Adipocyte (in vitro differentiated cells): ENCODE results near the gene APBB1.

Experiments
- DNase-seq: peaks from one replicate; pipeline ENCODE4 v3.0.0-alpha.2; 2015; ENCODE audit warnings: low read depth
- H3K27me3 ChIP-seq: replicated peaks from 2 replicates; pipeline ENCODE4 v1.7.0; 2013; ENCODE audit warnings: mild to moderate bottlenecking, low read length, moderate library complexity; ENCODE audit not compliant: control insufficient read depth, insufficient read depth
- H3K36me3 ChIP-seq: 2 replicates; pipeline ENCODE4 v1.7.0; 2013; ENCODE audit warnings: low read length, mild to moderate bottlenecking, moderate library complexity; ENCODE audit not compliant: control insufficient read depth, insufficient read depth, severe bottlenecking
- H3K4me1 ChIP-seq: 2 replicates; pipeline ENCODE4 v1.7.0; 2013; ENCODE audit warnings: mild to moderate bottlenecking, low read length, moderate library complexity; ENCODE audit not compliant: control insufficient read depth, insufficient read depth
- H3K4me3 ChIP-seq: 2 replicates; pipeline ENCODE4 v1.7.0; 2013; ENCODE audit warnings: mild to moderate bottlenecking, low read length, moderate library complexity
- H3K9ac ChIP-seq: 2 replicates; pipeline ENCODE4 v1.7.0; 2013; ENCODE audit warnings: mild to moderate bottlenecking, low read length, moderate library complexity
- H3K9me3 ChIP-seq: 2 replicates; pipeline ENCODE4 v1.7.0; 2013; ENCODE audit warnings: mild to moderate bottlenecking, low read length, moderate library complexity; ENCODE audit not compliant: control insufficient read depth

APBB1 gene

DNA sequence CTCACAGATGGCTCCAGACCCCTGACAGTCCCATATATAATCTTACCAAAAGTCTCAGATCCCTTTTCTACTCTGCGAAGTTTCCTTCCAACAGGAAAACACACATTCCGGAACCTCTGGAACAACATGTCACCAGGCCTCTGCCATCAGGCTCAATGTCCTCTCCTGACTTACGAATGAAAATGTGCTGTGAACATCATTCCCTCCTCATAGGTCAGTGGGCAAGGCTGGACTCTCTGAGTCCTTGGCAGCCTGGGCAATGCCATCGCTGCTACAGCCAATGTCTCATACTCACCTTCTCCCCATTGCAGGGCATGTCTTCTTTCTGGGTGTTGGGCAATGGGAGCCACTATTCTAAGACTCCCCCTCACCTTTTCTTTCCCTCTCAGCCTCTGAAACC lies 23.5 kb upstream of the APBB1 start:
- no peaks in the 10 kb centered on the region for H3K36me3 ChIP-seq
- peaks cover 28% of the 10 kb centered on the region for H3K4me1 ChIP-seq
- no peaks in the 10 kb centered on the region for H3K9me3 ChIP-seq
- H3K9ac ChIP-seq = peak overlapping the region; percentile 29
- no peaks in the 10 kb centered on the region for H3K27me3 ChIP-seq
- DNase-seq = no peak
- no peak overlapping the region for H3K4me3 ChIP-seq

DNA sequence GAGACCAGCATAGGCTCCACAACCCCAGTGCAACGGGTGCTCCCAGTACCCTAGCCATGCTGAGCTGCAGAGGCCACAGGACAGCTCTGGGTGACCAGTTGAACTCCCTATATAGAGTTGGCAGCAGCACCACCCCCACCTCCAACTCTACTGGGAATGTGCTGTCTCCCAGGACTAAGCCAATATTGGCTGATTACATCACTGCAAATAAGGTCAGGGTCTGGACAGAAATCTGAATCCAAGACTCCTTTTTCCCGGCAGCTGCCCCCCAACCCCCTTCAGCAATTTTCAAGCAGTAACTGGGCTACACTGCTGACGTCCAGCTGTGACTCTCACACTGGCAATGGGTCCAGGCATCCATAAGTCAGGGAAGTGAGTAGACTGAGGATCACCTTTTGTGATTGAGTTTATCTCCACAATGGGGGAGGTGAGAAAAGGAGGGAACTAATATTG lies 22.0 kb upstream of the APBB1 start, which contains the start of gene HPX:
Gene HPX (minus strand): TSS at position 82 of the 453 bp plus-strand sequence. CDS start 24 bp downstream, at position 58.
- no peak for DNase-seq
- Histone ChIP-seq H3K9ac (peak within 1 kb of the TSS; percentile 12), H3K4me1 (peaks cover 28% of the 10 kb centered on the region), H3K4me3 (no peak within 1 kb of the TSS), H3K27me3 (no peaks in the 10 kb centered on the region), H3K9me3 (no peaks in the 10 kb centered on the region), H3K36me3 (no peaks in the 10 kb centered on the region)

DNA sequence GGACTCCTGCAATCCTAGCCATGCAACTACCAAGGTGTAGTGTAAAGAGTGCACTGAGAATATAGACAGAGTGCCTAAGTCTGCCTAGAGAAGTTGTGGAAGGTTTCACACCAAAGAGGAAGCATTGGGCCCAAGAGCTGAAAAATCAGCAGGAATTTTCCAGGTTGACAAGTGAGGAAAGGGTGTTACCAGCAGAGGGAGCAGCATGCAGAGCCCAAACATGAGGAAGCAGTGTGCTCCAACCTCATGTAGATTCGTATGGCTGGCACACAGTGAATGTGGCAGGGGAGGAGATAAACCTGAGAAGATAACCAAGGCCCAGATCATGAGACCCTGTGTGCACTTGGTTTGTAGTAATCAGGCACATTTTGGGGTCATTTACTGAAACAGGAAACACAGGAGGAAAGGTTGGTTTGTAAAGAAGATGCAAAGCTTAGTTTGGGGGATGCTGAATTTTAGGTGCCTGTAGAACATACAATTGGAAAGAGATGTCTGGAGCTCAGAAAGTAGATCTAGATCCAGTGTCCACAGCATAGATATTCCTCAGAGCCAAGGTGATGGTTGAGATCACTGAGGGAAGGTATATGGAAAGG lies 20.2 kb upstream of the APBB1 start:
- Histone ChIP-seq H3K9me3 (no peaks in the 10 kb centered on the region), H3K36me3 (no peaks in the 10 kb centered on the region), H3K9ac (no peak overlapping the region), H3K27me3 (no peaks in the 10 kb centered on the region), H3K4me3 (no peak overlapping the region), H3K4me1 (peaks cover 28% of the 10 kb centered on the region)
- peak; percentile 62 for DNase-seq

DNA sequence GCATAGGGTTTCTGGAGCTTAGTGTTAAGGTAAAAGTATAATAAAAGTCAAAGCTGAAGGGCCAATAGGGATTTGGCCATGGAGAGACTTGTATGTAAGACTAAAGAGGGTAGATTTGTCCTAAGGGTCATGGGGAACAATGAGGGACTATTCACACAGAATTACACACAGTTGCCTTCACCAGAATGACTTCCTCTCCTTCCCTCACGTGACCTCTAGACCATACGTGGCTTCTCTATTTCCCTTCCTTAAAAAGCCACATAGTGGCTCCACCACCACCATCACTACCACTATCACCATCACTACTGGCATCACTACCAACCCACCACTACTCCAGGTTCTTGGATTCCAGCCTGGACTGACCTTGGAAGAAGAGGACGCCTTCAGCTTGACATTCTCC lies 19.1 kb upstream of the APBB1 start:
- Histone ChIP-seq H3K9ac (no peak overlapping the region), H3K36me3 (no peaks in the 10 kb centered on the region), H3K4me1 (peaks cover 24% of the 10 kb centered on the region), H3K4me3 (no peak overlapping the region), H3K9me3 (no peaks in the 10 kb centered on the region), H3K27me3 (no peaks in the 10 kb centered on the region)
- DNase-seq = no peak

DNA sequence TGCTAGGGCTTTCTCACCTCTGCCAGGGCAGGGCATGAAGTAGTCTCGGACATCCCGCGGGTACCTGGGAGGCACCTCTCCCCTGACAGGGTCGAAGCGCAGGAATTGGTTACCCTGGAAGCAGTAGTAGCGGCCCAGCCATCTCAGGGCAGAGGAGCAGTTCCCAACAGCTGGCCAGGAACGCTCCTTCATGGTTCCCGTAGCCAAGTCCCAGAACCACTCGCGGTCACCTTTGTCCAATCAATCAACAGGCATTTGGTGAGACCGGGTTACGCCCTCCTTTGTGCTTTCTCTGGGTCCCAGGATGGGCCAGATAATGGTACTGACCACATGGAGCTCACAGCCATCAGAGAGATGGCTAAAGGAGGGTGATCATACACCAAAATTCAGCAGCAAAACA lies 18.5 kb upstream of the APBB1 start:
- no peak overlapping the region for H3K4me3 ChIP-seq
- H3K9ac ChIP-seq = no peak overlapping the region
- H3K4me1 ChIP-seq = peaks cover 19% of the 10 kb centered on the region
- no peaks in the 10 kb centered on the region for H3K36me3 ChIP-seq
- no peak for DNase-seq
- no peaks in the 10 kb centered on the region for H3K9me3 ChIP-seq
- H3K27me3 ChIP-seq = no peaks in the 10 kb centered on the region

DNA sequence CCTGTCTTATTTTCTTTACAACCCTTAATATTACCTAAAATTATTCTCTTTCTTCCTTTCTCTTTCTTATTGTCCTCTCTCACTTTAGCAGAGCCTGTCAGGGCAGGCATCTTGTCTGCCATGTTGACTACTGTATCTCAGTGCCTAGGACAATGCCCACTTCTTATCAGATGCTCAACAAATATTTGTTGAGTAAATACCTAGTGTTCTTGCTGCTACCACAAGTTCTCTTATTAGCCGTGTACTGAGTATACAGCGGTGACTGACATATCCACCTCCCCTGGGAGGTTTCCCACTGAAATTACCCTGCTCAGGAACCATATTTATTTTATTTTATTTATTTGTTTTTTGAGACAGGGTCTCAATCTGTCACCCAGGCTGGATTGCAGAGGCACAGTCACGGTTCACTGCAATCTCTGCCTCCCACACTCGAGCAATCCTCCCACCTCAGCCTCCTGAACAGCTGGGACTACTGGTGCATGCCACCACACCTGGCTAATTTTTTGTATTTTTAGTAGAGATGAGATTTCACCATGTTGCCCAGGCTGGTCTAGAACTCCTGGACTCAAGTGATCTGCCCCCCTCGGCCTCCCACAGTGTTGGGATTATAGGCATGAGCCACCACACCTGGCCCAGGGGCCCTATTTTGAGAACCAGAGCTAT lies 15.2 kb upstream of the APBB1 start:
- Histone ChIP-seq H3K4me3 (no peak overlapping the region), H3K4me1 (peaks cover 4% of the 10 kb centered on the region), H3K9ac (no peak overlapping the region), H3K9me3 (no peaks in the 10 kb centered on the region), H3K27me3 (no peaks in the 10 kb centered on the region), H3K36me3 (no peaks in the 10 kb centered on the region)
- no peak for DNase-seq

DNA sequence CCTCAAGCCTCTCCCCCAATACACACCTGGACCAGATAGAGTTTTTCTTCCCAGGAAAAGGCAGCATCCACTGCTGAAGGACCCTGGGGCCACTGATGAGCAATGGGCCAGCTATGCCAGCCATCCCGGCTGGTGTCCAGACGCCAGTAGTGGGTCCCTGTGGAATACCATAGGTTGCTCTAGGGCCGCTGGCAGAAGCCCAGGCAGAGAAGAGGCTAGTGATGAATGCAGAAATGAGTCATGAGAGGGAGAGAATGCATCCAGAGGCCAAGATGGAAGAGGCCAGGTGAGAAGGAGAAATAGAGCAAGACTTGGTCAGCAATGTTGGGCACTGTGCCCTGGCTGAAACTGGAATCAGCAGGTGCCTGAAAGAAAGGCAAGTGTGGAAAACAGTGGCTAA lies 13.0 kb upstream of the APBB1 start:
- Histone ChIP-seq H3K9ac (no peak overlapping the region), H3K36me3 (no peaks in the 10 kb centered on the region), H3K4me1 (peaks cover 4% of the 10 kb centered on the region), H3K4me3 (no peak overlapping the region), H3K9me3 (no peaks in the 10 kb centered on the region), H3K27me3 (no peaks in the 10 kb centered on the region)
- peak; percentile 39 for DNase-seq

DNA sequence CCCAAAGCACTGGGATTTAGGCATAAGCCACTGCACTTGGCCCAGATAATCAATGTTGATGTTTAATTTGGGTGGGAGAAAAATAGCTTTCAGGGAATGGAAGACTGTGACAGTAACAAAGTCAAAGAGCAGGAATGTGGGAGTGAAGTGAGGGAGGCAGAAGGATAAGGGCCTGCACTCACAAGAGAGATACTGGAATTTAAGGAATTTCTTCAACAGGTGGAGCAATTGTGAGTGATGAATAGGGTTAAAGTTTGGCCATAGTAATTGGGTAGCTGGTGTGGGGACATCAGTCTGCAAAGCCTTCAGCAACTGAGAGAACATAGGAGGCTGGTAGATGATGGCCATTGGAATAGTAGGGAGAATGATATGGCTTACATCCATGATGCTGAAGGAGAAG lies 8.6 kb upstream of the APBB1 start:
- Histone ChIP-seq H3K36me3 (no peaks in the 10 kb centered on the region), H3K27me3 (no peaks in the 10 kb centered on the region), H3K9me3 (no peaks in the 10 kb centered on the region), H3K4me1 (peaks cover 4% of the 10 kb centered on the region), H3K4me3 (no peak overlapping the region), H3K9ac (no peak overlapping the region)
- no peak for DNase-seq

DNA sequence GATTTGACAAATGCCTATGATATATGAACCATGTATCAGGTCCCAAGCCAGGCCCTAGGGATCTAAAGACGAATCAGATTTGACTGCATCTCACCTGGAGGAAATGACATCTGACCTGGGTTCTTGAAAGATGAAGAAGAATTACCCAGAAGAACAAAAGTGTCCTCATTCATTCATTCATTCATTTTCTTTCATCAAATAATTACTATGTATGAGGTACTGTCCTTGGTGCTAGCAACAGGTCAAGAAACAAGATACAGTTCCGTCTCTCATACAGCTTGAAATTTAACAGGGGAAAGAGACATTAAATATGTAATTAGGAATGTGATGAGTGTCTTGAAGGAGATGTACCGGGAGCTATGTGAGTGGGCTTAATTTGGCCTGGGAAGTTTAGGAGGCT lies 1.8 kb upstream of the APBB1 start:
- no peak overlapping the region for H3K9ac ChIP-seq
- H3K4me3 ChIP-seq = no peak overlapping the region
- peaks cover 13% of the 10 kb centered on the region for H3K4me1 ChIP-seq
- no peaks in the 10 kb centered on the region for H3K9me3 ChIP-seq
- no peaks in the 10 kb centered on the region for H3K27me3 ChIP-seq
- no peak for DNase-seq
- H3K36me3 ChIP-seq = no peaks in the 10 kb centered on the region

DNA sequence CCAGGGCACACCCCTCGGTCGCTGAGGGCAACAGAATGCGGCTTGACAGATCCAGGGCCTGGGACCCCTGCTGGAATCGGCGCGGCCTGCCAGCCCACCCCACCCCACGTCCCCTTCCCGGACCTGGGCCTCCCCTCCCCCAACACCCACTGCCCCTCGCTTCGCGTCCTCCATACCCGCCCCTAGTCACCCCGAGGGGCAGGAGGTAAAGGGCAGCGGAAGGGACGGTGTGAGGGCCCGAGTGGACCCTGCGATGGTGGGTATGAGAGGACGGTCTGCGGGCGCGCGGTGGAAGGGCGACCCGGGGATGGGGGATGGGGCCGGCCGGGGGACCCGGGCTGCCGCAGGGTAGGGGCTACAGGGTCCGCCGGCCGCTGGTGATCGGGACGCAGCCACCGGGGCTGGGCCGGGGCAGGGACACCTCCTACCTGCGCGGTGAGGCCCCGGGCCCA lies 311 bp downstream of the APBB1 start:
- Histone ChIP-seq H3K9ac (peak overlapping the region; percentile 88), H3K9me3 (no peaks in the 10 kb centered on the region), H3K36me3 (no peaks in the 10 kb centered on the region), H3K4me1 (peaks cover 13% of the 10 kb centered on the region), H3K27me3 (no peaks in the 10 kb centered on the region), H3K4me3 (peak overlapping the region; percentile 89)
- DNase-seq = peak; percentile 49

DNA sequence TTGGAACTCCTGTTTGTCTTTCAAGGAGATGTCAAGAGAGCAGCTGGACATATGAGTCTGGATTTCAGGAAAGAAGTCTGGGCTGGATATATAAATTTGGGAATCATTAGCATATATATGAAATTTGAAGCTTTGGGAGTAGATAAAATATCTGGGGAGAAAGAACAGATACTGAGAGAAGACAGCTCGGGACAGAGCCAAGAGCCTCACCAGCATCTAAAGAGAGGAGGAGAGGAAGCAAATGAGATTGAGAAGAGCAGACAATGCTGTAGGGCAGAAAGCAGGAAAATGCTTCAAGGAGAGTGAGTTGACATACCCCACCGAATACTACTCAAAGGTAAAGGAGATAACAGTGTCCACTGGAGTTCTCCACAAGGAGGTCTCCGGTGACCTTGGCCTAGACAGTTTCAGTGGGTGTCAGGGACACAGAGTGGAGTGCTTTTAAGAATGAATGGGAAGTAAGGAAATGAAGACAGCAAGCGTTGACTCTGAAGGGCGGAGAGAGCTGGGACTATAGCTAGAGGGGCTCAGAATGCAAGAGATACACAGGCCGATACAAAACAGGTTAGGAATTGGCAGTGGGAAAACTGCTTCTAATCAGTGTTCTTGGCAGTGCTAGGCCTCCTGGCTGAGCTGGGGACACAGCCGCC lies 862 bp downstream of the APBB1 start:
- Histone ChIP-seq H3K27me3 (no peaks in the 10 kb centered on the region), H3K4me3 (peak overlapping the region; percentile 89), H3K4me1 (peaks cover 13% of the 10 kb centered on the region)

More for the DNA sequence above, 862 bp downstream of the APBB1 start:
- DNase-seq = no peak
- Histone ChIP-seq H3K9me3 (no peaks in the 10 kb centered on the region), H3K9ac (peak overlapping the region; percentile 88), H3K36me3 (no peaks in the 10 kb centered on the region)
